DND-41 (cell line): ENCODE results near the gene MED6.

Experiments used
- ATAC-seq: fragments of 200-7000 bp; cut with Tn5 transposase; 3 replicates; pipeline ENCODE4 v1.9.1; 2021; ENCODE audit warnings: low read depth; ENCODE audit not compliant: insufficient read depth
- DNase-seq: peaks from one replicate; pipeline ENCODE4 v3.0.0-alpha.2; 2020
- H2AFZ ChIP-seq: 2 replicates; pipeline ENCODE4 v1.6.0; 2012; ENCODE audit warnings: low read depth, low read length
- H3K27ac ChIP-seq: 2 replicates; pipeline ENCODE4 v1.5.1; 2012; ENCODE audit warnings: low read length, inconsistent platforms
- H3K27me3 ChIP-seq: fragments of 200-600 bp; sonication (generic); 2 replicates; pipeline ENCODE4 v1.6.0; 2012; ENCODE audit warnings: low read length, mild to moderate bottlenecking, inconsistent platforms; ENCODE audit not compliant: insufficient read depth, poor library complexity
- H3K36me3 ChIP-seq: 2 replicates; pipeline ENCODE4 v1.5.1; 2012; ENCODE audit warnings: low read length, inconsistent platforms; ENCODE audit not compliant: insufficient read depth
- H3K4me1 ChIP-seq: 2 replicates; pipeline ENCODE4 v1.5.1; 2012; ENCODE audit warnings: mild to moderate bottlenecking, low read length; ENCODE audit not compliant: insufficient read depth
- H3K4me2 ChIP-seq: 2 replicates; pipeline ENCODE4 v1.6.0; 2012; ENCODE audit warnings: mild to moderate bottlenecking, moderate library complexity, low read length, inconsistent platforms; ENCODE audit not compliant: insufficient read depth
- H3K4me3 ChIP-seq, 2 experiments: fragments of 200-600 bp in 1 of 2; shearing (Covaris generic) in 1 of 2; 2 replicates each; pipeline ENCODE4 v1.5.1; 2012 to 2016; ENCODE audit warnings: inconsistent platforms in 2 of 2, low read length in 2 of 2, mild to moderate bottlenecking in 2 of 2, low read depth in 1 of 2, moderate library complexity in 1 of 2
- H3K79me2 ChIP-seq: 2 replicates; pipeline ENCODE4 v1.6.0; 2012; ENCODE audit warnings: low read length, inconsistent platforms; ENCODE audit not compliant: insufficient read depth
- H3K9ac ChIP-seq: 2 replicates; pipeline ENCODE4 v1.6.0; 2012; ENCODE audit warnings: low read depth, mild to moderate bottlenecking, inconsistent platforms, low read length, moderate library complexity
- H3K9me3 ChIP-seq: 2 replicates; pipeline ENCODE4 v1.5.1; 2012; ENCODE audit warnings: low read length, moderate library complexity, mild to moderate bottlenecking, inconsistent platforms; ENCODE audit not compliant: insufficient read depth, severe bottlenecking
- H4K20me1 ChIP-seq: 2 replicates; pipeline ENCODE4 v1.6.0; 2012; ENCODE audit warnings: low read length; ENCODE audit not compliant: insufficient read depth
- EZH2 ChIP-seq: IDR thresholded peaks from 3 replicates; pipeline ENCODE4 v1.6.1; 2012; ENCODE audit warnings: borderline replicate concordance, low read depth, mild to moderate bottlenecking, moderate library complexity, low read length, inconsistent platforms; ENCODE audit not compliant: severe bottlenecking
- TF ChIP-seq, protein P1 (sequence below): IDR thresholded peaks from 2 replicates; pipeline ENCODE4 v1.5.1; 2012; ENCODE audit warnings: borderline replicate concordance, low read length, moderate library complexity, mild to moderate bottlenecking; ENCODE audit not compliant: poor library complexity, severe bottlenecking; ENCODE audit errors: extremely low read depth

MED6 gene

DNA sequence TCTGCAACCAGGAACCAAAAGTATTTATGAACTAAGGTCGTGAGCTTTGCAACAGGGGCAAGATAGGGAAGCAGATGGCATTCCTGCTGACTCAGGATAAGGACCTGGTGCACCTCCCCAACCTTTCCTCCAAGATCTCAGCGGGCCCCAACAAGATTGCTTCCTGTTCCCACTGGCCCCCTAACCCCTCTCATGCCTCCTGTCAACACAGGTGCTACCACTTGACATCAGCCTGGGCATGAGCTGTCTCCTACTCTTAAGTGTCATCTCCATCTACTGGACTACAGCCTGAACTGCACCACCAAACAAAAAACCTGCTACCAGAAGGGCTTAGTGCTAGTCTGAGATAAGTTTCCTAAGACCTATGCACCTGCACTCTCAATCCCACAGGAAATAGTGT is 32.7 kb downstream of the MED6 start:
- peak; percentile 33 for DNase-seq

DNA sequence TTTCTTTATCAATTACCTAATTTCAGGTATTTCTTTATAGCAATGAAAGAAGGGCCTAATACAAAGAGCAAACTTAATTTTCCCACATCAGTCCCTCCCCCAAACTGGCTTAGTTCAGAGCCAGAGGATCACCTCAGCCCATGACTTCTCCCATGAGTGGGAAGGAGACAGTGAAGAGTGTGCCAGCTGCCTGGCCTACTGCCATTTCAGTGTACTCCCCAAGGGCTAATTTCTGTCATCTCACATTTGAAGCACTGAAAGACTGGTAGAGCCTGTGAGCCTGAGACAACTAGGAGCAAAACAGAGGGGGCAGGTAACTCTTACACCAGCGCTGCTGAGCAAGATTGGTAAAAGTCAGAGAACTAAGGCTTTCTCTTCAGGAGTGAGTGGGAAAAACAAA is 36.6 kb downstream of the MED6 start:
- Histone ChIP-seq H3K27ac (no peak overlapping the region), H2AFZ (no peak overlapping the region), H3K9me3 (peaks cover 41% of the 10 kb centered on the region), H3K27me3 (no peaks in the 10 kb centered on the region), H3K4me2 (no peak overlapping the region), H4K20me1 (no peaks in the 10 kb centered on the region), H3K4me3 (no peak overlapping the region), H3K4me1 (no peaks in the 10 kb centered on the region), H3K79me2 (no peaks in the 10 kb centered on the region), H3K36me3 (peaks cover 62% of the 10 kb centered on the region), H3K9ac (no peak overlapping the region)
- ATAC-seq, result no peak
- TF ChIP-seq, protein P1, sequence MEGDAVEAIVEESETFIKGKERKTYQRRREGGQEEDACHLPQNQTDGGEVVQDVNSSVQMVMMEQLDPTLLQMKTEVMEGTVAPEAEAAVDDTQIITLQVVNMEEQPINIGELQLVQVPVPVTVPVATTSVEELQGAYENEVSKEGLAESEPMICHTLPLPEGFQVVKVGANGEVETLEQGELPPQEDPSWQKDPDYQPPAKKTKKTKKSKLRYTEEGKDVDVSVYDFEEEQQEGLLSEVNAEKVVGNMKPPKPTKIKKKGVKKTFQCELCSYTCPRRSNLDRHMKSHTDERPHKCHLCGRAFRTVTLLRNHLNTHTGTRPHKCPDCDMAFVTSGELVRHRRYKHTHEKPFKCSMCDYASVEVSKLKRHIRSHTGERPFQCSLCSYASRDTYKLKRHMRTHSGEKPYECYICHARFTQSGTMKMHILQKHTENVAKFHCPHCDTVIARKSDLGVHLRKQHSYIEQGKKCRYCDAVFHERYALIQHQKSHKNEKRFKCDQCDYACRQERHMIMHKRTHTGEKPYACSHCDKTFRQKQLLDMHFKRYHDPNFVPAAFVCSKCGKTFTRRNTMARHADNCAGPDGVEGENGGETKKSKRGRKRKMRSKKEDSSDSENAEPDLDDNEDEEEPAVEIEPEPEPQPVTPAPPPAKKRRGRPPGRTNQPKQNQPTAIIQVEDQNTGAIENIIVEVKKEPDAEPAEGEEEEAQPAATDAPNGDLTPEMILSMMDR, result no peak
- no peak for TF ChIP-seq EZH2
- DNase-seq, result no peak

More for the DNA sequence above, 32.7 kb downstream of the MED6 start:
- H3K27ac ChIP-seq, result no peak overlapping the region
- ATAC-seq, result peak; percentile 68
- no peak overlapping the region for H2AFZ ChIP-seq
- no peak overlapping the region for H3K4me3 ChIP-seq
- no peaks in the 10 kb centered on the region for H3K79me2 ChIP-seq
- no peaks in the 10 kb centered on the region for H4K20me1 ChIP-seq
- peaks cover 47% of the 10 kb centered on the region for H3K36me3 ChIP-seq
- peaks cover 27% of the 10 kb centered on the region for H3K9me3 ChIP-seq
- H3K4me1 ChIP-seq, result no peaks in the 10 kb centered on the region
- no peak overlapping the region for H3K4me2 ChIP-seq
- no peak overlapping the region for H3K9ac ChIP-seq
- TF ChIP-seq EZH2, result no peak
- TF ChIP-seq, protein P1, result peak; percentile 62
- H3K27me3 ChIP-seq, result no peaks in the 10 kb centered on the region

DNA sequence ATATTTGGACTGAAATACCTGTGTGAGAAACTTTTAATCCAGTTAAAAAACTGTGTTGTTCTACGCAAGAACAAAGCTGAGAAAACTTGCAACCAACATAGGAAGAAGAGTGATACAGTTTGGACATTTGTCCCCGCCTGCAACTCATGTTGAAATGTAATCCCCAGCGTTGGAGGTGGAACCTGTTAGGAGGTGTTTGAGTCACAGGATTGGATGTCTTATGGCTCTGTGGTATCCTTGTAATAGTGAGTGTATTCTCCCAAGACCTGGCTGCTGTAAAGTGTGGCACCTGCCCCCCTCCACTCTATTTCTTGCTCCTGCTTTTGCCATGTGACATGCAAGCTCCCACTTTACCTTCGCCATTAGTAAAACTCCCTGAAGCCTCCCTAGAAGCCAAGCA is 37.0 kb downstream of the MED6 start:
- H3K4me3 ChIP-seq, result no peak overlapping the region
- DNase-seq (no peak), ATAC-seq (no peak)
- no peaks in the 10 kb centered on the region for H3K4me1 ChIP-seq
- no peak overlapping the region for H3K9ac ChIP-seq
- no peak overlapping the region for H3K4me2 ChIP-seq
- no peaks in the 10 kb centered on the region for H4K20me1 ChIP-seq
- no peak overlapping the region for H3K27ac ChIP-seq
- no peaks in the 10 kb centered on the region for H3K79me2 ChIP-seq
- peaks cover 58% of the 10 kb centered on the region for H3K36me3 ChIP-seq
- H3K27me3 ChIP-seq, result no peaks in the 10 kb centered on the region
- H2AFZ ChIP-seq, result no peak overlapping the region
- TF ChIP-seq EZH2, result no peak
- TF ChIP-seq, protein P1, result no peak
- peaks cover 41% of the 10 kb centered on the region for H3K9me3 ChIP-seq

DNA sequence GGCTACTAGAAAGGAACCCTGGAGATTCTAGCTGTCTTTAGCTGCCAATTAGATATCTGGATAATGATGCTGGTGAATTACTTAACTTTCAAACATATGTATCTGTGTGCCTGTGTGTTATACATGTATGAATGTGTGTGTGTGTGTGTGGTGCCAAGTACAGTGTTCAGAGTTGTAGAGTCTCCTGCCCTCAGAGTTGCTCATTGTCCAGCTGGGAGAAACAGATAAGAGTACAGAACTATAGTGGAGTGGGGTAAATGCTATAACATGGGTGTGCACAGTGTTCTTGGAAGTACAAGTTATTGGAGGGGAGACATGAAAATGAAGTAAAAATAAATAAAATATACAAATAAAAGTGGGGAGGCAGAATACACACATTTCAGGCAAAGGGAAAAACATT is 42.1 kb downstream of the MED6 start:
- no peak for ATAC-seq

More for the DNA sequence above, 42.1 kb downstream of the MED6 start:
- Histone ChIP-seq H3K4me1 (no peaks in the 10 kb centered on the region), H3K79me2 (no peaks in the 10 kb centered on the region), H3K4me2 (no peak overlapping the region), H3K27me3 (no peaks in the 10 kb centered on the region), H3K27ac (no peak overlapping the region), H3K36me3 (peaks cover 21% of the 10 kb centered on the region), H3K4me3 (no peak overlapping the region), H4K20me1 (no peaks in the 10 kb centered on the region), H3K9ac (no peak overlapping the region), H3K9me3 (peaks cover 18% of the 10 kb centered on the region), H2AFZ (no peak overlapping the region)
- TF ChIP-seq, protein P1, result no peak
- no peak for TF ChIP-seq EZH2
- DNase-seq, result no peak
